Tibial nerve (tissue), 4 donors: ENCODE results near the gene ATG101. TPM values are rescaled to one million over a fixed set of nuclear protein-coding genes. Genes with fewer than 3 reads are reported as not detected.
A peak's percentile ranks its signal among the peaks of the same experiment; 100 is the strongest.

ENCODE experiments used
- DNase-seq, 2 donors: peaks; one replicate each; pipeline ENCODE4 v3.0.0-alpha.2; 2019; ENCODE audit warnings: low spot score in 2 of 2
- H3K27ac ChIP-seq, 4 donors: fragments of 200-600 bp; sonication (generic) in 3 of 4; one replicate each; pipeline ENCODE4 v1.5.1; 2017 to 2019; ENCODE audit warnings: mild to moderate bottlenecking in 1 of 4
- H3K27me3 ChIP-seq, 2 donors: fragments of 200-600 bp; sonication (generic) in 1 of 2; one replicate each; pipeline versions ENCODE4 v1.5.1 to v1.6.0; 2017 to 2019
- H3K36me3 ChIP-seq, 3 donors: fragments of 200-600 bp; sonication (generic); one replicate each; pipeline ENCODE4 v1.5.1; 2018 to 2019
- H3K4me1 ChIP-seq, 4 donors: fragments of 200-600 bp; sonication (generic) in 3 of 4; one replicate each; pipeline ENCODE4 v1.5.1; 2017 to 2019
- H3K4me3 ChIP-seq, 4 donors: fragments of 200-600 bp; sonication (generic) in 3 of 4; one replicate each; pipeline ENCODE4 v1.5.1; 2017 to 2019; ENCODE audit warnings: mild to moderate bottlenecking in 1 of 4, moderate library complexity in 1 of 4
- H3K9me3 ChIP-seq, 4 donors: fragments of 200-600 bp; sonication (generic) in 3 of 4; one replicate each; pipeline ENCODE4 v1.5.1; 2017 to 2019
- CTCF ChIP-seq, 5 experiments: fragments of 200-600 bp in 3 of 5; fragments of 450-650 bp in 2 of 5; sonication (generic) in 3 of 5; IDR thresholded peaks; one replicate each; pipeline ENCODE4 v1.5.1; 2016 to 2019; ENCODE audit warnings: antibody characterized with exemption in 5 of 5, mild to moderate bottlenecking in 3 of 5, moderate library complexity in 2 of 5
- EP300 ChIP-seq, 2 donors: sonication (generic); formaldehyde crosslinking; IDR thresholded peaks; one replicate each; pipeline ENCODE4 v1.6.1; 2017; ENCODE audit warnings: antibody characterized with exemption in 2 of 2, mild to moderate bottlenecking in 1 of 2
- POLR2A ChIP-seq, 2 donors: fragments of 450-650 bp; IDR thresholded peaks; one replicate each; pipeline ENCODE4 v1.6.1; 2017; ENCODE audit warnings: antibody characterized with exemption in 2 of 2, mild to moderate bottlenecking in 2 of 2, moderate library complexity in 2 of 2
- WGBS, 2 donors: methylation state at CpG; one replicate each; pipeline ENCODE4 v1.1.5; 2018; 5-methylcytosine and 5-hydroxymethylcytosine counted together
- total RNA-seq, 4 donors: library from RNA; depleted of rRNA; stranded (reverse); fragments of >200 nt; gene quantifications; one replicate each; pipeline ENCODE4 v1.1.0, GENCODE V29; 2016

The ATG101 gene
- total RNA-seq, 4 donors from 2014 or later, result 32.6 to 49.6 (median 37.5) TPM

DNA sequence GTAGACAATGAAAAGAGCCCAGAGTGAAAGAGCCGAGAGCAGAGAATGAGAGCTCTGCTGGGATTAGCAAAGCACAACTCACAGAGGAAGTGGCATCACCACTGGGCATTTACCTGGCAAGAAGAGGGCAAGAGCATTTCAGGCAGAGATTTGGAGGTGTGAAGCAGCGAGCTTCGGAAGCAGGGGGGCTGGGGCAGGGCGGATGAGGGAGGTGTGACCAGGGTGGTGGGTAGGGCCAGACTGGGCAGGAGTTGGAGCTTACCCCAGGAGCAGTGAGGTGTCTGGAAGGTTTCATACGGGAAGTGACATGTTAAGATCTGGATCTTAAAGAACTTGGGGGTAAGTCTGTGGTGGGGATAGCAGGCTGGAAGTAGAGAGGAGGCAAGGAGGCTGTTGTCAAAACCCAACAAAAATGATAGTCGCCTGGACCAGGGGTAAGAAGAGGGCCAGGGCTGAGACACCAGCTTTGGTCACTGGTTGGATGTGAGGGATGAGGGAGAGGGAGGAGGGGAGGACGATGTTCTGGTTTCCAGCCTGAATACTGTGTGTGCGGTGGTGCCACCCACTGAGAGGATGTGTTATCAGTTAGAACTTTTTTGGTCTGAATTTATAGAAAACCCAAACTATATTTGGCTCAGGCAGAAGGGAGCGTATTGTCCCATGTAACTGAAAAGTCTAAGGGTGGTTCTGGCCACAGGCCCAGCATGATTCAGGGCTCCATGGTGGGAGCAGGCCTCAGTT, 14.9 kb downstream of the ATG101 start:
- Histone ChIP-seq H3K36me3 (peaks cover 0 to 7% (median 0%) of the 10 kb centered on the region in 3 donors), H3K4me3 (no peak overlapping the region), H3K27me3 (no peaks in the 10 kb centered on the region), H3K27ac (no peak overlapping the region), H3K4me1 (peaks cover 0 to 45% (median 32%) of the 10 kb centered on the region in 4 donors), H3K9me3 (no peaks in the 10 kb centered on the region)
- TF ChIP-seq CTCF (IDR thresholded peaks at IDR 0.05), result no peak
- no peak for TF ChIP-seq EP300 (IDR thresholded peaks at IDR 0.05)
- TF ChIP-seq POLR2A (IDR thresholded peaks at IDR 0.05), result no peak
- DNase-seq, result no peak
- WGBS, 2 donors, result 88 to 89% methylated on average over 9 of the region's 9 CpGs

DNA sequence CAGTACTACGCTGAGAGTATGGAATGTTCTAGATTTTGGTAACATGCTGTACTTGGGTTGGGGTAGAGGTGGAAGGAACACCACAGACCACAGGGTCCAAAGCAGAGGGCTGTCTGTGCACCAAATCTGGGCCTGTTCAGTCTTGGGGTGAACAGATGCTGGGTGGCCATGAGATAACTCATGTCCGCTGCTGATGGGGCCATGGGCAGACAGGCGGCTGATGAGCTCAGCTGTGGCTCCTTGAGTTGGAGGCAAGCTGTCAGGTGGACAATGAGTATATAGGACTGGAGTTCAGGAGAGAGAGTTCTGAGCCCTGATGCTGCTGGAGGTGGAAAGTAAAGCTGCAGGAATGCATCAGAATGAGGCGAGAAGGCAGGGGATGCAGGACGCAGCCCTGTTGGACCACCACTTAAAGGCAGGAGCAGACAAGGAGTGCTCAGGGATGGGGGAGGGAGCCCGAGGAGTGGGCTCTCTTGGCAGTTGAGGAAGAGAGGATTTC, 16.0 kb downstream of the ATG101 start:
- H3K4me3 ChIP-seq, result no peak overlapping the region
- DNase-seq, result no peak
- TF ChIP-seq POLR2A (IDR thresholded peaks at IDR 0.05) (no peak), EP300 (IDR thresholded peaks at IDR 0.05) (no peak), CTCF (IDR thresholded peaks at IDR 0.05) (no peak)
- H3K36me3 ChIP-seq, result no peaks in the 10 kb centered on the region
- peak overlapping the region in 1 of 4 donors; percentile 5 for H3K27ac ChIP-seq
- H3K27me3 ChIP-seq, result peaks cover 0 to 5% of the 10 kb centered on the region in 2 donors
- WGBS, 2 donors, result 89 to 90% methylated on average over 6 of the region's 6 CpGs
- H3K4me1 ChIP-seq, result peaks cover 0 to 34% (median 26%) of the 10 kb centered on the region in 4 donors
- no peaks in the 10 kb centered on the region for H3K9me3 ChIP-seq

GRCh38 chr12:52086366-52086765, 16.6 kb downstream of the ATG101 start:
- no peaks in the 10 kb centered on the region for H3K9me3 ChIP-seq
- WGBS, 2 donors, result 44% methylated on average over 9 of the region's 9 CpGs
- no peaks in the 10 kb centered on the region for H3K36me3 ChIP-seq
- peaks cover 0 to 28% (median 20%) of the 10 kb centered on the region in 4 donors for H3K4me1 ChIP-seq
- no peak for TF ChIP-seq EP300 (IDR thresholded peaks at IDR 0.05)
- no peak for TF ChIP-seq POLR2A (IDR thresholded peaks at IDR 0.05)
- no peak for TF ChIP-seq CTCF (IDR thresholded peaks at IDR 0.05)
- peaks cover 0 to 5% of the 10 kb centered on the region in 2 donors for H3K27me3 ChIP-seq
- H3K27ac ChIP-seq, result peak overlapping the region in 1 of 4 donors; percentile 5
- H3K4me3 ChIP-seq, result no peak overlapping the region
- no peak for DNase-seq

DNA sequence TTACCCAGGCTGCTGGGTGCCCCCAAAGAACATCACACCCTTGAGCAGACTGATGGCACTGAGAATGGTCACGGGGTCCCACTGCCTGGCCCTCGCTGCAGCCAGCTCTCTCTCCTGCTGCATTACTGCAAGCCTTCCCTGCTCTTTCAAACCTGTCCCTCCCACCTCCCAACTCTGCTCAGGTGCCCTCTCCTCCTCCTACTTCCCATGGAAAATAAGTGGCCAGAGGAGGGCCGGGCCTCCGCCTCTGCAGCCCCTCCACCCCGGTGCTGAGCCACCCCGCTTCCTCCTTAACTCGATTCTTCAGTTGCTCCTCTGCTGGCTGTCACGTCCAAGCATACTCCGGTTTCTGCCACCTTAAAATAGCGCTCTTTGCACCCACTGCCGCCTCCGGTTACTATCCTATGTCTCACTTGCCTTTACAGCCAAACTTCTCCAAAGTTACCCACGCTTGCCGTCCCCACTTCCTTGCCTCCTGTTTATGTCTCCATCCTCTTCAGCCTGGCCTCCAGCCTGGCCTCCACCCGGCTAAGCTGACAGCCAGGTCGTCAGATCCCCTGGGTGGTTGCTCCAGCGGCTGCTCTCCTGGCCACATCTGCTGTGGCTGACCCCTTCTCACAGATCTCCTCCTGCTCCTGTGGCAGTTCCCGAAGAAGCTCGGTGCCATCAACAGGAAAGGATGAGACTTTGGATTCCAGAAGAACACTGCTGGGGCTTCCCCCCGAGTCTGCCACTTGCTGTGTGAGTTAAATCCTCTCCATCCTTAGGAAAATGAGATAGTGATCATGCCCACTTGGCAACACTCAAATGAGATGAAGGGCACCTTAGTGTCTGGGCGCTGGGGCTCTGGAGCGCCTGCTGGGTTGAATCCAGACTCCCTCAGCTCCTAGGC, 17.4 kb downstream of the ATG101 start:
- H3K4me3 ChIP-seq, result no peak overlapping the region
- H3K9me3 ChIP-seq, result no peaks in the 10 kb centered on the region
- H3K36me3 ChIP-seq, result no peaks in the 10 kb centered on the region
- 74 to 79% methylated on average over 20 to 22 of the region's 22 CpGs for WGBS, 2 donors
- H3K27ac ChIP-seq, result no peak overlapping the region
- TF ChIP-seq CTCF (IDR thresholded peaks at IDR 0.05), result no peak
- peaks cover 0 to 20% (median 12%) of the 10 kb centered on the region in 4 donors for H3K4me1 ChIP-seq
- DNase-seq, result no peak
- H3K27me3 ChIP-seq, result peaks cover 0 to 5% of the 10 kb centered on the region in 2 donors
